A549 (cell line): ENCODE data around the gene ARHGAP9. TPM values are rescaled to one million over a fixed set of nuclear protein-coding genes. Genes with fewer than 3 reads are reported as not detected.

Experiments
- ATAC-seq, 2 experiments: fragments of 200-7000 bp in 1 of 2; fragments of >200 bp in 1 of 2; cut with Nextera tagmentation in 1 of 2; cut with Tn5 transposase in 1 of 2; 3 replicates each; pipeline versions ENCODE4 v1.8.0 to v1.9.1; 2018 to 2020; ENCODE audit warnings: mild to moderate bottlenecking in 1 of 2, moderate library complexity in 1 of 2
- CTCF ChIA-PET: fragments of 300-600 bp; sonication (Branson Sonifier 250); formaldehyde crosslinking; extraction: SDS; loops from one replicate; lab custom pipeline; 2021; ENCODE audit warnings: antibody characterized with exemption, inconsistent platforms; lab: Yijun Ruan, JAX
- POLR2A ChIA-PET: fragments of 350-600 bp; formaldehyde crosslinking; extraction: SDS; loops from one replicate; lab custom pipeline; 2021; ENCODE audit warnings: antibody characterized with exemption, inconsistent platforms; lab: Yijun Ruan, JAX
- DNase-seq, 2 experiments: peaks; one replicate each; pipeline versions ENCODE4 v3.0.0 to v3.0.0-alpha.2; 2011 to 2016; ENCODE audit warnings: low read depth in 1 of 2, low spot score in 1 of 2
- FAIRE-seq: peaks from 2 replicates; lab custom pipeline; 2011; peaks lifted over from hg19 to GRCh38; lab: Jason Lieb, UNC
- H3K27ac ChIP-seq, 2 experiments: fragments of >200 bp; sonication (Bioruptor Twin); formaldehyde crosslinking; 3 replicates each; pipeline ENCODE4 v1.5.1; 2016 to 2017
- H3K4me1 ChIP-seq: fragments of >200 bp; sonication (Bioruptor Twin); formaldehyde crosslinking; 3 replicates; pipeline ENCODE4 v1.6.1; 2016
- H3K4me2 ChIP-seq: fragments of >200 bp; sonication (Bioruptor Twin); formaldehyde crosslinking; 3 replicates; pipeline ENCODE4 v1.6.1; 2016
- H3K4me3 ChIP-seq: fragments of >200 bp; sonication (Bioruptor Twin); formaldehyde crosslinking; 3 replicates; pipeline ENCODE4 v1.5.1; 2016
- H3K9me3 ChIP-seq: fragments of >200 bp; sonication (Bioruptor Twin); formaldehyde crosslinking; 3 replicates; pipeline ENCODE4 v1.6.1; 2016
- CBX8 ChIP-seq: fragments of 200-600 bp; sonication (generic); IDR thresholded peaks from 2 replicates; pipeline ENCODE4 v1.6.1; 2016
- CEBPB ChIP-seq, 2 experiments: fragments of >200 bp in 1 of 2; sonication (Bioruptor Twin) in 1 of 2; formaldehyde crosslinking in 1 of 2; IDR thresholded peaks; 2 replicates each; pipeline ENCODE4 v1.6.1; 2012 to 2016
- EHF ChIP-seq: fragments of 250-450 bp; sonication (Bioruptor Pico); IDR thresholded peaks from 2 replicates; pipeline ENCODE4 v1.5.0; 2020; ENCODE audit warnings: mild to moderate bottlenecking
- HOXA7 ChIP-seq: fragments of 250-450 bp; sonication (Bioruptor Pico); IDR thresholded peaks from 2 replicates; pipeline ENCODE4 v1.5.0; 2020; ENCODE audit warnings: mild to moderate bottlenecking, moderate library complexity
- HOXB13 ChIP-seq: fragments of 250-450 bp; sonication (Bioruptor Pico); IDR thresholded peaks from 2 replicates; pipeline ENCODE4 v1.5.0; 2020; ENCODE audit warnings: low read depth, mild to moderate bottlenecking, moderate library complexity
- RNF2 ChIP-seq: fragments of 200-600 bp; sonication (generic); IDR thresholded peaks from 2 replicates; pipeline ENCODE4 v1.6.1; 2016; ENCODE audit warnings: low read depth, mild to moderate bottlenecking, antibody characterized with exemption, moderate library complexity, borderline replicate concordance
- TFCP2L1 ChIP-seq: fragments of 250-450 bp; sonication (Bioruptor Pico); IDR thresholded peaks from 2 replicates; pipeline ENCODE4 v1.5.0; 2021; ENCODE audit warnings: mild to moderate bottlenecking
- ZNF302 ChIP-seq: fragments of 250-450 bp; sonication (Bioruptor Pico); IDR thresholded peaks from 2 replicates; pipeline ENCODE4 v1.9.0; 2021; ENCODE audit warnings: inconsistent platforms, mild to moderate bottlenecking, moderate library complexity
- WGBS: methylation state at CpG from one replicate; pipeline ENCODE4 v1.1.6; 2017; ENCODE audit errors: missing lambda C conversion rate; 5-methylcytosine and 5-hydroxymethylcytosine counted together
- polyA plus RNA-seq, 4 experiments: library from polyadenylated mRNA; depleted of rRNA in 3 of 4; stranded (reverse); fragments of >200 nt; fragmentation: RNase III in 1 of 4; extraction: RNeasy Plus Mini Kit Qiagen cat#74134 plus additional on column Dnase treatment in 1 of 4; gene quantifications; 2 replicates in 3 of 4; 3 replicates in 1 of 4; pipeline ENCODE4 v1.2.3, GENCODE V29; 2011 to 2017
- TF ChIP-seq, protein P1 (sequence below): fragments of 450-650 bp; IDR thresholded peaks from 2 replicates; pipeline ENCODE4 v1.6.1; 2014; ENCODE audit warnings: antibody characterized with exemption
- TF ChIP-seq, protein P2 (sequence below): fragments of >200 bp; sonication (Bioruptor Twin); formaldehyde crosslinking; IDR thresholded peaks from 3 replicates; pipeline ENCODE4 v1.6.1; 2016
- TF ChIP-seq, protein P3 (sequence below): IDR thresholded peaks from 2 replicates; pipeline ENCODE4 v1.6.1; 2012
- TF ChIP-seq, protein P4 (sequence below): fragments of 150-350 bp; IDR thresholded peaks from 2 replicates; pipeline ENCODE4 v1.6.1; 2014; ENCODE audit warnings: low read depth, mild to moderate bottlenecking, low read length
- TF ChIP-seq, protein P5 (sequence below): fragments of >200 bp; sonication (Bioruptor Twin); formaldehyde crosslinking; IDR thresholded peaks from 3 replicates; pipeline ENCODE4 v1.5.1; 2016
- TF ChIP-seq, protein P6 (sequence below): fragments of >200 bp; sonication (Bioruptor Twin); formaldehyde crosslinking; IDR thresholded peaks from 2 replicates; pipeline ENCODE4 v1.6.1; 2016

The ARHGAP9 gene
- polyA plus RNA-seq, 2 of the 4 experiments (the other 2 are of a cell fraction) = 0.25 TPM; not detected in 1

DNA sequence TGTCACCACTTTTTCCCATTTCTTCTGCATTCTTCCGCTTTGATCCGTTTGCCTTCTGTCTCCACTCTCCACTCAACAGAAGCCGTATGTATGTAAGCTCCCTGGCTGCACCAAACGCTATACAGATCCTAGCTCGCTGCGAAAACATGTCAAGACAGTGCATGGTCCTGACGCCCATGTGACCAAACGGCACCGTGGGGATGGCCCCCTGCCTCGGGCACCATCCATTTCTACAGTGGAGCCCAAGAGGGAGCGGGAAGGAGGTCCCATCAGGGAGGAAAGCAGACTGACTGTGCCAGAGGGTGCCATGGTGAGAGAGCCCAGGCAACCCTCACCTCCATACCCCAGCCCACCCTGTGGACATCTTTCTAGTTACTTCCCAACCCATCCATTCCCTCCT is 11.8 kb downstream of the ARHGAP9 start:
- ChIA-PET CTCF (interaction anchor here (1.1 to 19.9 kb wide), 2 partner anchors 6 to 183 kb away, joined by 3 to 240 read pairs; partner anchors contain the start of gene GLI1), POLR2A (no interaction called here)
- Histone ChIP-seq H3K9me3 (no peaks in the 10 kb centered on the region), H3K4me1 (peaks cover 3% of the 10 kb centered on the region), H3K4me2 (no peak overlapping the region), H3K4me3 (no peak overlapping the region), H3K27ac (no peak overlapping the region)
- DNase-seq (no peak), FAIRE-seq (no peak), ATAC-seq (no peak)
- TF ChIP-seq CEBPB (IDR thresholded peaks at IDR 0.05) (no peak), CBX8 (no peak), HOXB13 (no peak), TFCP2L1 (CRISPR knock-in tag) (no peak)
- TF ChIP-seq, protein P1, sequence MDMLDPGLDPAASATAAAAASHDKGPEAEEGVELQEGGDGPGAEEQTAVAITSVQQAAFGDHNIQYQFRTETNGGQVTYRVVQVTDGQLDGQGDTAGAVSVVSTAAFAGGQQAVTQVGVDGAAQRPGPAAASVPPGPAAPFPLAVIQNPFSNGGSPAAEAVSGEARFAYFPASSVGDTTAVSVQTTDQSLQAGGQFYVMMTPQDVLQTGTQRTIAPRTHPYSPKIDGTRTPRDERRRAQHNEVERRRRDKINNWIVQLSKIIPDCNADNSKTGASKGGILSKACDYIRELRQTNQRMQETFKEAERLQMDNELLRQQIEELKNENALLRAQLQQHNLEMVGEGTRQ = no peak
- TF ChIP-seq, protein P2, sequence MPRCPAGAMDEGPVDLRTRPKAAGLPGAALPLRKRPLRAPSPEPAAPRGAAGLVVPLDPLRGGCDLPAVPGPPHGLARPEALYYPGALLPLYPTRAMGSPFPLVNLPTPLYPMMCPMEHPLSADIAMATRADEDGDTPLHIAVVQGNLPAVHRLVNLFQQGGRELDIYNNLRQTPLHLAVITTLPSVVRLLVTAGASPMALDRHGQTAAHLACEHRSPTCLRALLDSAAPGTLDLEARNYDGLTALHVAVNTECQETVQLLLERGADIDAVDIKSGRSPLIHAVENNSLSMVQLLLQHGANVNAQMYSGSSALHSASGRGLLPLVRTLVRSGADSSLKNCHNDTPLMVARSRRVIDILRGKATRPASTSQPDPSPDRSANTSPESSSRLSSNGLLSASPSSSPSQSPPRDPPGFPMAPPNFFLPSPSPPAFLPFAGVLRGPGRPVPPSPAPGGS = no peak
- TF ChIP-seq, protein P3, sequence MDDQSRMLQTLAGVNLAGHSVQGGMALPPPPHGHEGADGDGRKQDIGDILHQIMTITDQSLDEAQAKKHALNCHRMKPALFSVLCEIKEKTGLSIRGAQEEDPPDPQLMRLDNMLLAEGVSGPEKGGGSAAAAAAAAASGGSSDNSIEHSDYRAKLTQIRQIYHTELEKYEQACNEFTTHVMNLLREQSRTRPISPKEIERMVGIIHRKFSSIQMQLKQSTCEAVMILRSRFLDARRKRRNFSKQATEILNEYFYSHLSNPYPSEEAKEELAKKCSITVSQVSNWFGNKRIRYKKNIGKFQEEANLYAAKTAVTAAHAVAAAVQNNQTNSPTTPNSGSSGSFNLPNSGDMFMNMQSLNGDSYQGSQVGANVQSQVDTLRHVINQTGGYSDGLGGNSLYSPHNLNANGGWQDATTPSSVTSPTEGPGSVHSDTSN = no peak
- TF ChIP-seq, protein P4, sequence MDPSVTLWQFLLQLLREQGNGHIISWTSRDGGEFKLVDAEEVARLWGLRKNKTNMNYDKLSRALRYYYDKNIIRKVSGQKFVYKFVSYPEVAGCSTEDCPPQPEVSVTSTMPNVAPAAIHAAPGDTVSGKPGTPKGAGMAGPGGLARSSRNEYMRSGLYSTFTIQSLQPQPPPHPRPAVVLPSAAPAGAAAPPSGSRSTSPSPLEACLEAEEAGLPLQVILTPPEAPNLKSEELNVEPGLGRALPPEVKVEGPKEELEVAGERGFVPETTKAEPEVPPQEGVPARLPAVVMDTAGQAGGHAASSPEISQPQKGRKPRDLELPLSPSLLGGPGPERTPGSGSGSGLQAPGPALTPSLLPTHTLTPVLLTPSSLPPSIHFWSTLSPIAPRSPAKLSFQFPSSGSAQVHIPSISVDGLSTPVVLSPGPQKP = no peak
- WGBS = 85% methylated on average over 11 of the region's 11 CpGs

DNA sequence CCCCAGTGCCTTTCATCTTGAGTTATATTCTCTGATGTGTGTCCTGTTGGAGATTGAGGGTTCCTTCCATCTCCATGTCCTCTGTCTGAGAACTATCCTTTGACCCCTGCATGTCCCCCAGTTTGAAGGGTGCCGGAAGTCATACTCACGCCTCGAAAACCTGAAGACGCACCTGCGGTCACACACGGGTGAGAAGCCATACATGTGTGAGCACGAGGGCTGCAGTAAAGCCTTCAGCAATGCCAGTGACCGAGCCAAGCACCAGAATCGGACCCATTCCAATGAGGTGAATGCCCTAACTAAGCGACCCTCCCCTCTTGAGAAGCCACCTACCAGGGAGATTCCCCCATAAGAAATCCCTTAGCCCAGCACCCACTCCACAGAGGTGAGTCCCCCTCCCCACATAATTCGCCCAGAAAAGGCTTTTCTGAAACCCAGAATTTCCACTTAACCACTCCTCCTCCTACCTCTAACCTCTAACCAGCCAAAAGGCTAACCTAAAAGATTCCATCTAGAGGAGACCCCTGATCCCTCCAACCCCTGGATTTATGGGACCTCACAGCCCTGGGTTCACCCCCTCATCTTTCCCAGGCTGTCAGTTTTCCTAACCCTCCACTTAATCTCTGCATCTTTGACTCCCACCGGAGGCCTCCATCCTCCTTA is 12.3 kb downstream of the ARHGAP9 start:
- Histone ChIP-seq H3K9me3 (no peaks in the 10 kb centered on the region), H3K4me3 (no peak overlapping the region), H3K27ac (no peak overlapping the region), H3K4me2 (no peak overlapping the region), H3K4me1 (peaks cover 5% of the 10 kb centered on the region)
- POLR2A ChIA-PET = no interaction called here
- CTCF ChIA-PET = interaction anchor here (1.4 kb wide), 1 partner anchor 10 kb away, joined by 5 read pairs; no protein-coding TSS in a partner anchor
- FAIRE-seq = no peak
- no peak for ATAC-seq
- TF ChIP-seq ZNF302 (CRISPR knock-in tag) = no peak
- TF ChIP-seq, protein P5, sequence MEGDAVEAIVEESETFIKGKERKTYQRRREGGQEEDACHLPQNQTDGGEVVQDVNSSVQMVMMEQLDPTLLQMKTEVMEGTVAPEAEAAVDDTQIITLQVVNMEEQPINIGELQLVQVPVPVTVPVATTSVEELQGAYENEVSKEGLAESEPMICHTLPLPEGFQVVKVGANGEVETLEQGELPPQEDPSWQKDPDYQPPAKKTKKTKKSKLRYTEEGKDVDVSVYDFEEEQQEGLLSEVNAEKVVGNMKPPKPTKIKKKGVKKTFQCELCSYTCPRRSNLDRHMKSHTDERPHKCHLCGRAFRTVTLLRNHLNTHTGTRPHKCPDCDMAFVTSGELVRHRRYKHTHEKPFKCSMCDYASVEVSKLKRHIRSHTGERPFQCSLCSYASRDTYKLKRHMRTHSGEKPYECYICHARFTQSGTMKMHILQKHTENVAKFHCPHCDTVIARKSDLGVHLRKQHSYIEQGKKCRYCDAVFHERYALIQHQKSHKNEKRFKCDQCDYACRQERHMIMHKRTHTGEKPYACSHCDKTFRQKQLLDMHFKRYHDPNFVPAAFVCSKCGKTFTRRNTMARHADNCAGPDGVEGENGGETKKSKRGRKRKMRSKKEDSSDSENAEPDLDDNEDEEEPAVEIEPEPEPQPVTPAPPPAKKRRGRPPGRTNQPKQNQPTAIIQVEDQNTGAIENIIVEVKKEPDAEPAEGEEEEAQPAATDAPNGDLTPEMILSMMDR = no peak
- TF ChIP-seq RNF2 = no peak
- no peak for TF ChIP-seq EHF (CRISPR knock-in tag)
- TF ChIP-seq HOXA7 (CRISPR knock-in tag) = no peak
- TF ChIP-seq, protein P6, sequence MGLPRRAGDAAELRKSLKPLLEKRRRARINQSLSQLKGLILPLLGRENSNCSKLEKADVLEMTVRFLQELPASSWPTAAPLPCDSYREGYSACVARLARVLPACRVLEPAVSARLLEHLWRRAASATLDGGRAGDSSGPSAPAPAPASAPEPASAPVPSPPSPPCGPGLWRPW = no peak
- no peak for DNase-seq
- WGBS = 86% methylated on average over 12 of the region's 12 CpGs
